ENCODE results near the gene LRP4.

The LRP4 gene

GRCh38 chr11:46890665-46891064, 27.7 kb downstream of the LRP4 start:
- Histone ChIP-seq H3K4me3 (no peak overlapping the region), H3K4me1 (peaks cover 0 to 2% (median under 1%) of the 10 kb centered on the region in 4 donors), H3K36me3 (peaks cover 0 to 19% (median 4%) of the 10 kb centered on the region in 3 donors), H3K27ac (no peak overlapping the region), H3K27me3 (no peaks in the 10 kb centered on the region), H3K9me3 (no peaks in the 10 kb centered on the region)
- intact Hi-C loops (cut with DNase I; ENCODE audit: low total_unique reads): loop anchor here (2.0 to 10.0 kb wide), 2 partner anchors 262 to 464 kb away; partner anchors contain the start of gene MYBPC3
- no peak for DNase-seq
- no peak for TF ChIP-seq CTCF (IDR thresholded peaks at IDR 0.05)

- DNase-seq: peak; percentile 74 to 77
- intact Hi-C loops (cut with DNase I; ENCODE audit: low total_unique reads): loop anchor here (2.0 to 10.0 kb wide), 2 partner anchors 263 to 465 kb away; partner anchors contain the start of gene MYBPC3
- H3K27ac ChIP-seq: no peak overlapping the region
- H3K4me1 ChIP-seq: no peaks in the 10 kb centered on the region
- no peak overlapping the region for H3K4me3 ChIP-seq
- peaks cover 0 to 26% (median 9%) of the 10 kb centered on the region in 3 donors for H3K36me3 ChIP-seq
- H3K9me3 ChIP-seq: no peaks in the 10 kb centered on the region
- TF ChIP-seq CTCF (IDR thresholded peaks at IDR 0.05): peak; percentile 83 to 90
- no peaks in the 10 kb centered on the region for H3K27me3 ChIP-seq
These were observed 28.5 kb downstream of the LRP4 start for GRCh38 chr11:46889689-46890475.

- intact Hi-C loops (cut with DNase I; ENCODE audit: low total_unique reads): no loop called here
- Histone ChIP-seq H3K36me3 (peaks cover 0 to 22% (median 9%) of the 10 kb centered on the region in 3 donors), H3K4me1 (no peaks in the 10 kb centered on the region), H3K9me3 (no peaks in the 10 kb centered on the region), H3K27ac (no peak overlapping the region), H3K27me3 (no peaks in the 10 kb centered on the region), H3K4me3 (no peak overlapping the region)
- TF ChIP-seq CTCF (IDR thresholded peaks at IDR 0.05): no peak
- DNase-seq: no peak
These were observed 29.1 kb downstream of the LRP4 start for GRCh38 chr11:46889251-46889650.

- no peak for TF ChIP-seq CTCF (IDR thresholded peaks at IDR 0.05)
- H3K4me1 ChIP-seq: no peaks in the 10 kb centered on the region
- H3K36me3 ChIP-seq: peaks cover 0 to 26% (median 9%) of the 10 kb centered on the region in 3 donors
- no peak overlapping the region for H3K4me3 ChIP-seq
- H3K27ac ChIP-seq: no peak overlapping the region
- no peaks in the 10 kb centered on the region for H3K27me3 ChIP-seq
- H3K9me3 ChIP-seq: no peaks in the 10 kb centered on the region
- intact Hi-C loops (cut with DNase I; ENCODE audit: low total_unique reads): no loop called here
- DNase-seq: no peak
These were observed 29.7 kb downstream of the LRP4 start for GRCh38 chr11:46888636-46889035.

- Histone ChIP-seq H3K4me1 (no peaks in the 10 kb centered on the region), H3K4me3 (no peak overlapping the region), H3K36me3 (peaks cover 0 to 32% (median 5%) of the 10 kb centered on the region in 3 donors), H3K9me3 (no peaks in the 10 kb centered on the region), H3K27ac (no peak overlapping the region), H3K27me3 (no peaks in the 10 kb centered on the region)
- TF ChIP-seq CTCF (IDR thresholded peaks at IDR 0.05): no peak
- intact Hi-C loops (cut with DNase I; ENCODE audit: low total_unique reads): no loop called here
- no peak for DNase-seq
These were observed 32.1 kb downstream of the LRP4 start for GRCh38 chr11:46886211-46886610.

Data from tibial artery (tissue), 4 donors.